Esophagus mucosa (tissue), 1 donor: ENCODE results near the gene SOX12. TPM values are rescaled to one million over a fixed set of nuclear protein-coding genes. Genes with fewer than 3 reads are reported as not detected.

Source experiments
- total RNA-seq: library from RNA; stranded (reverse); gene quantifications from one replicate; pipeline ENCODE4 v1.2.4, GENCODE V29; 2023
- donor health status: DM: yes; HTN: yes; CAD: no.

The SOX12 gene
- total RNA-seq, 1 donor from 2014 or later = 4.5 TPM

Other genes starting within 250 kb of the SOX12 start
- not detected for gene DEFB125, start 237.9 kb upstream of the SOX12 start, total RNA-seq
- gene DEFB126, start 183.0 kb upstream of the SOX12 start, total RNA-seq = not detected
- not detected for gene DEFB127, start 168.1 kb upstream of the SOX12 start, total RNA-seq
- gene DEFB128, start 135.8 kb upstream of the SOX12 start, total RNA-seq = not detected
- not detected for gene DEFB129, start 98.3 kb upstream of the SOX12 start, total RNA-seq
- gene DEFB132, start 67.8 kb upstream of the SOX12 start, total RNA-seq = not detected
- 2.0 TPM for gene C20orf96, start 34.8 kb upstream of the SOX12 start, total RNA-seq
- gene ZCCHC3, start 28.0 kb upstream of the SOX12 start, total RNA-seq = 6.2 TPM
- gene NRSN2, start 21.6 kb downstream of the SOX12 start, total RNA-seq = 7.1 TPM
- gene TRIB3, start 55.2 kb downstream of the SOX12 start, total RNA-seq = 58.0 TPM
- 55.2 TPM for gene RBCK1, start 82.7 kb downstream of the SOX12 start, total RNA-seq
- 18.8 TPM for gene TBC1D20, start 137.0 kb downstream of the SOX12 start, total RNA-seq
- 83.4 TPM for gene CSNK2A1, start 218.2 kb downstream of the SOX12 start, total RNA-seq